Kidney epithelial cell (primary cell): ENCODE results near the gene SUMO4. TPM values are rescaled to one million over a fixed set of nuclear protein-coding genes. Genes with fewer than 3 reads are reported as not detected.

ENCODE experiments used
- DNase-seq: peaks from one replicate; pipeline ENCODE4 v3.0.0-alpha.2; 2010; ENCODE audit warnings: low read depth
- H3K27me3 ChIP-seq: 2 replicates; pipeline ENCODE4 v1.6.0; 2011; ENCODE audit warnings: low read length; ENCODE audit not compliant: control insufficient read depth, insufficient read depth
- H3K36me3 ChIP-seq: 2 replicates; pipeline ENCODE4 v1.5.1; 2011; ENCODE audit warnings: low read length; ENCODE audit not compliant: control insufficient read depth, insufficient read depth
- H3K4me3 ChIP-seq: 2 replicates; pipeline ENCODE4 v1.5.1; 2011; ENCODE audit warnings: low read depth, mild to moderate bottlenecking, control low read depth, low read length
- CTCF ChIP-seq: IDR thresholded peaks from 2 replicates; pipeline ENCODE4 v1.5.1; 2011; ENCODE audit warnings: mild to moderate bottlenecking, moderate library complexity, low read length, control low read depth, inconsistent platforms; ENCODE audit not compliant: insufficient read depth, poor library complexity, severe bottlenecking
- total RNA-seq: library from RNA; depleted of rRNA; stranded (reverse); fragments of >200 nt; gene quantifications from 2 replicates; pipeline ENCODE4 v1.2.3, GENCODE V29; 2015

Gene SUMO4
- total RNA-seq, 1 donor from 2014 or later: not detected

- Histone ChIP-seq H3K36me3 (no peaks in the 10 kb centered on the region), H3K4me3 (no peak overlapping the region), H3K27me3 (no peaks in the 10 kb centered on the region)
- DNase-seq: no peak
- no peak for TF ChIP-seq CTCF
These were observed 28.5 kb downstream of the SUMO4 start for GRCh38 chr6:149428606-149429005.

GRCh38 chr6:149429427-149430360 lies 29.6 kb downstream of the SUMO4 start:
- no peak overlapping the region for H3K4me3 ChIP-seq
- TF ChIP-seq CTCF: no peak

GRCh38 chr6:149431905-149432775 lies 32.1 kb downstream of the SUMO4 start:
- Histone ChIP-seq H3K27me3 (no peaks in the 10 kb centered on the region), H3K4me3 (no peak overlapping the region), H3K36me3 (no peaks in the 10 kb centered on the region)
- TF ChIP-seq CTCF: peak; percentile 85
- DNase-seq: peak; percentile 12

More at GRCh38 chr6:149429427-149430360, 29.6 kb downstream of the SUMO4 start:
- DNase-seq: no peak
- no peaks in the 10 kb centered on the region for H3K27me3 ChIP-seq
- H3K36me3 ChIP-seq: no peaks in the 10 kb centered on the region

- no peaks in the 10 kb centered on the region for H3K27me3 ChIP-seq
- no peak for TF ChIP-seq CTCF
- no peak overlapping the region for H3K4me3 ChIP-seq
- no peak for DNase-seq
- no peaks in the 10 kb centered on the region for H3K36me3 ChIP-seq
These were observed 33.3 kb downstream of the SUMO4 start for GRCh38 chr6:149433405-149433804.

GRCh38 chr6:149433881-149434280 lies 33.8 kb downstream of the SUMO4 start:
- Histone ChIP-seq H3K36me3 (no peaks in the 10 kb centered on the region), H3K4me3 (no peak overlapping the region), H3K27me3 (no peaks in the 10 kb centered on the region)
- DNase-seq: no peak
- no peak for TF ChIP-seq CTCF
